T-helper 22 cell (primary cell): ENCODE results near the gene BRINP1.

ENCODE experiments used
- DNase-seq: peaks from one replicate; pipeline ENCODE4 v3.0.0-alpha.2; 2020; ENCODE audit warnings: low read depth

BRINP1 gene

GRCh38 chr9:119368681-119369581 lies at the start of gene BRINP1:
Gene BRINP1 (minus strand): TSS chr9:119369435. CDS start chr9:119313355, 56,080 bp downstream.
- no peak for DNase-seq

GRCh38 chr9:119418721-119419120 lies 49.5 kb upstream of the BRINP1 start:
- DNase-seq: no peak

DNA sequence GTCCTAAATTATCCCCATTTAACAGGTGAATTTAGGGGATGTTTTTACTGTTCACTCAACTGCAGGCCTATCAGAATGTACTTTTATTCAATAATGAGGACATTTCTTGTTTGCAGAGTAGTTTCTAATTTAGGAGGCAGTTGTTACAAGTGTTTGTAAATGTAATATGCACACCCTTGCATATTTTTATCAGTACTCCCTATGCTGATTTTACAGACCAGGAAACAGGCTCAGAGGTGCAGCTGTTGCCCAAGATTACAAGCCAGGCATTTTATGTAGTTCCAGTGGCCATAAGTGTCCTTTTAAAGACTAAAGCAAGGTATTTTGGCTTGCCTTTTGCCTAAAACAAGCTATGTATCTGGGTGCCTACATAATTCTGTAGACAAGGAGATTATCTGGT lies 47.6 kb upstream of the BRINP1 start:
- no peak for DNase-seq

- no peak for DNase-seq
These were observed 43.2 kb upstream of the BRINP1 start for GRCh38 chr9:119412399-119412798.

- no peak for DNase-seq
These were observed 40.3 kb upstream of the BRINP1 start for GRCh38 chr9:119409552-119409951.

- DNase-seq: no peak
These were observed 31.4 kb upstream of the BRINP1 start for GRCh38 chr9:119400606-119401005.

- no peak for DNase-seq
These were observed 29.1 kb upstream of the BRINP1 start for GRCh38 chr9:119398350-119398749.

GRCh38 chr9:119391878-119392277 lies 22.6 kb upstream of the BRINP1 start:
- no peak for DNase-seq

GRCh38 chr9:119375892-119376291 lies 6.7 kb upstream of the BRINP1 start:
- DNase-seq: no peak

- no peak for DNase-seq
These were observed 3.7 kb upstream of the BRINP1 start for GRCh38 chr9:119372951-119373350.

DNA sequence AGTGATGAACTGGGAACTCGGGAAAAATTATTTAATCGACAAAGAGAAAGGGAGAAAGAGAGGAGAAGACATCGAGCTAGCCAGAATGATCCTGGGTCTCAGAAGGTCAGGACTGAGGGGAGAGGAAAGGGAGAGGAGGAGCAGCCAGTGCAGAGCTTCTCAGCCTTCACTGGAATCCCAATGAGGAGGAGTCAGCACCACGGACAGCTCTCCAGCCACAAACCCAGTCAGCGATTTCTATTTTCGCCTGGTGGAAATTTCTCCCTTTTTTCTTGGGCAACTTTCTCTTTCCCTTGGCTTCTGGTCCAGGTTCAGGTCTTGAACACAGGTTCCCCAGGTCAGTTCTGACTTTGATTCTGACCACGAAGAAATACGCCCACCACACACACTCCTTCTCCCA lies 1.6 kb upstream of the BRINP1 start:
- DNase-seq: no peak

- no peak for DNase-seq
These were observed 588 bp upstream of the BRINP1 start for GRCh38 chr9:119369680-119370366.

DNA sequence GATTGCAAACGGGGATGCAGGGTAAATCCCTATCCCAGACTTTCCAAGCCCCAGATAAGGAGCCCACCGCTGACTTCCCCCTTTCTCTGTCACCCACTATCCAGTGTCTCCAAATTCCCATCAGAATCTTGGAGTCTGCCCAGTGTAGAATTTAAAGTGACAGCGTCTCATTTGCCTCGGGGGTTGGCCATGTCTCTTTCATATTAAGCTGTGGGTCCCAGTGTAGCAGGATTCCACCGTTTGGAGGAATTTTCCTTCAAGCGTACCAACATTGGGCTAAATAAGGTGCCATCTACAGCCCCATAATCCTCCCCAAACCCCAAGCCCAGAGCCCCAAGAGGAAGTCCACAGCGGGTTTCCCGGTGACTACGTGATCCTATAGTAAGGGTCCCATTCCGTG lies 1.1 kb downstream of the BRINP1 start:
- DNase-seq: no peak

- DNase-seq: no peak
These were observed 1.6 kb downstream of the BRINP1 start for GRCh38 chr9:119367683-119368075.

GRCh38 chr9:119366909-119367682 lies 2.1 kb downstream of the BRINP1 start:
- DNase-seq: no peak

- no peak for DNase-seq
These were observed 3.8 kb downstream of the BRINP1 start for GRCh38 chr9:119365291-119366027.

- DNase-seq: no peak
These were observed 9.0 kb downstream of the BRINP1 start for GRCh38 chr9:119360237-119360636.

DNA sequence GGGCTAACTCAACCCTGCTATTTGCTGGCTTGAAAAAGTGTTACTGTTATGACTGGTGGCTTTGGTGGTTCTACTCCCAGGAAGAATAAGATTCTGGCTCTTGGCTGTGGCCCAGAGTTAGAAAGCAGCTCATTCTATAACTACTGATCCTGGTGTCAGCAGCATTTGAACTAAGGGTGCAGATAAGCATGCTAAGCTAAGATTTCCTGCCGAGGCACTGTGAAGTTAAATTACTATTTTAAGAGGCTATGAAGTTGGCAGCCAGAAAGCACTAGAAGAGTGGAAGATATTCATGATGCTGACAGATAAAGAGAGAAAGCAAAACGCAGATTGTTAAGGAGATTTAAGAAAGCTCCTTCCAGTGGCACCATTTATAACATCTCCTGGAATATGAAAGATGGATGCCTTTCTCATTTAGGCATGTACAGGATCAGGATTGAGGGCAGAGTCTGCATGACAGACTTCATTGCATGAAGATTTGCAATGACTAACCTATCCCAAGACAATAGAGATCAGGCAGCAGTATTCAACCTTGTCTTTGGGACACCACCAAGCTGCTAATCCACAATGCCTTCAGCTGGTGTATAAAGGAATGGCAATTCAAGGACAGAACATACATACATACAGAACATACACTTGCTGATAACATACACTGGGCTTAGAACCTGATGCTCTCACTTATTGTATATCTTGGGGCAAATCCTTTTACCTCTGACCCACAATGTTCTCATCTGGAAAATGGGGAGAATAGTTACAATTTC lies 11.7 kb downstream of the BRINP1 start:
- no peak for DNase-seq

GRCh38 chr9:119349351-119349825 lies 19.8 kb downstream of the BRINP1 start:
- no peak for DNase-seq

- DNase-seq: no peak
These were observed 25.9 kb downstream of the BRINP1 start for GRCh38 chr9:119343059-119343990.
